Endodermal cell (in vitro differentiated cells): ENCODE results near the gene SACS. TPM values are rescaled to one million over a fixed set of nuclear protein-coding genes. Genes with fewer than 3 reads are reported as not detected.
"Not testable (repeated sequence)": the region's sequence is repeated elsewhere in the genome, so short reads cannot be mapped to it uniquely, and the experiment has no call there.

ENCODE experiments used
- DNase-seq: peaks from one replicate; pipeline ENCODE4 v3.0.0-alpha.2; 2017
- H3K27ac ChIP-seq: 2 replicates; pipeline ENCODE4 v1.5.1; 2013; ENCODE audit warnings: mild to moderate bottlenecking, low read depth, low read length, moderate library complexity
- H3K27me3 ChIP-seq: 2 replicates; pipeline ENCODE4 v1.6.1; 2013; ENCODE audit warnings: mild to moderate bottlenecking, low read length, moderate library complexity; ENCODE audit not compliant: insufficient read depth, control insufficient read depth, poor library complexity, severe bottlenecking
- H3K36me3 ChIP-seq: 2 replicates; pipeline ENCODE4 v1.7.0; 2013; ENCODE audit warnings: mild to moderate bottlenecking, low read length, moderate library complexity; ENCODE audit not compliant: control insufficient read depth, insufficient read depth
- H3K4me1 ChIP-seq: one replicate; pipeline ENCODE4 v1.7.0; 2013; ENCODE audit warnings: low read length; ENCODE audit not compliant: control insufficient read depth, insufficient read depth
- H3K4me3 ChIP-seq: 2 replicates; pipeline ENCODE4 v1.5.1; 2013; ENCODE audit warnings: mild to moderate bottlenecking, low read length, moderate library complexity
- H3K9ac ChIP-seq: 2 replicates; pipeline ENCODE4 v1.6.1; 2013; ENCODE audit warnings: mild to moderate bottlenecking, low read length, moderate library complexity; ENCODE audit not compliant: poor library complexity, severe bottlenecking; ENCODE audit errors: extremely low read depth
- H3K9me3 ChIP-seq: 2 replicates; pipeline ENCODE4 v1.6.1; 2013; ENCODE audit warnings: mild to moderate bottlenecking, low read length, moderate library complexity; ENCODE audit not compliant: control insufficient read depth
- H3K27ac Mint-ChIP-seq: 2 replicates; pipeline ENCODE4 v1.8.0; 2020; ENCODE audit warnings: mixed read lengths
- H3K27me3 Mint-ChIP-seq: 2 replicates; pipeline ENCODE4 v1.8.0; 2021; ENCODE audit warnings: mild to moderate bottlenecking, mixed read lengths; ENCODE audit not compliant: insufficient read depth
- H3K36me3 Mint-ChIP-seq: 2 replicates; pipeline ENCODE4 v1.8.0; 2020; ENCODE audit warnings: low read depth, mixed read lengths
- H3K4me1 Mint-ChIP-seq: 2 replicates; pipeline ENCODE4 v1.8.0; 2020; ENCODE audit warnings: mixed read lengths
- H3K4me3 Mint-ChIP-seq: 2 replicates; pipeline ENCODE4 v1.8.0; 2020; ENCODE audit warnings: mild to moderate bottlenecking, moderate library complexity, mixed read lengths
- H3K9me3 Mint-ChIP-seq: 2 replicates; pipeline ENCODE4 v1.8.0; 2020; ENCODE audit warnings: mild to moderate bottlenecking, mixed read lengths
- WGBS, 2 experiments: methylation state at CpG; one replicate each; pipeline versions ENCODE4 v1.1.5 to v1.1.7; 2013; ENCODE audit warnings: missing lambda C conversion rate in 2 of 2, mixed read lengths in 1 of 2; ENCODE audit not compliant: insufficient coverage in 1 of 2, insufficient read length in 1 of 2; 5-methylcytosine and 5-hydroxymethylcytosine counted together
- total RNA-seq, 2 donors: library from RNA; stranded (reverse); fragmentation: NEBNext Ultra II Directional in 1 of 2; extraction: Animal tissue kit (Norgen Biotek cat#: 25700) in 1 of 2; gene quantifications; 2 replicates in 1 of 2; 3 replicates in 1 of 2; pipeline ENCODE4 v1.2.1, GENCODE V29; 2021
- TF ChIP-seq, protein P1 (sequence below): fragments of 200-600 bp; sonication (generic); conservative IDR thresholded peaks from 2 replicates; pipeline ENCODE4 v1.5.0; 2021; ENCODE audit warnings: antibody characterized with exemption, mild to moderate bottlenecking

Gene SACS
- total RNA-seq, 2 donors from 2014 or later = 17.6 to 22.3 TPM

DNA sequence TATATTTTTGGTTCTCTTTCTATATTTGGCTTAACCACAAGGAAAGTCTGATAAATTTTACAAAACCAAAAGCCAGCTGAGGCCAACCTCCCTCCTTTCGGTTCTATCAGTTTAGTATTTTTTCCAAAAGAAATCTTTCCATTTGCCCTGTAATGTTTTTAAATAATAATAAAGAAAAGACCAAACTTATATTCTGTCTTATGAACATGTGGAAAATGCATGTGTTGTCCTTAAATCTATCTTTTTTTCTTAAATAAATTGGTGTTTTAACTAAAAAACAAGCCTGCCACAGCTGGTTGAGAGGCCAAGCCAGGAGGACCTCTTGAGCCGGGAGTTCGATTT, 113.6 kb downstream of the SACS start:
- H3K9me3 ChIP-seq = no peaks in the 10 kb centered on the region
- Mint-ChIP-seq H3K4me3 (no peak overlapping the region), H3K36me3 (no peaks in the 10 kb centered on the region), H3K27ac (no peak overlapping the region), H3K27me3 (no peaks in the 10 kb centered on the region), H3K9me3 (no peaks in the 10 kb centered on the region), H3K4me1 (peaks cover 2% of the 10 kb centered on the region)
- no peak overlapping the region for H3K4me3 ChIP-seq
- no peak overlapping the region for H3K9ac ChIP-seq
- H3K4me1 ChIP-seq = no peaks in the 10 kb centered on the region
- no peaks in the 10 kb centered on the region for H3K36me3 ChIP-seq
- 97% methylated on average over 3 of the region's 3 CpGs; no CpG with 5 or more reads in 1 of the 2 experiments for WGBS, 2 experiments
- no peaks in the 10 kb centered on the region for H3K27me3 ChIP-seq
- DNase-seq = no peak
- no peak overlapping the region for H3K27ac ChIP-seq
- TF ChIP-seq, protein P1, sequence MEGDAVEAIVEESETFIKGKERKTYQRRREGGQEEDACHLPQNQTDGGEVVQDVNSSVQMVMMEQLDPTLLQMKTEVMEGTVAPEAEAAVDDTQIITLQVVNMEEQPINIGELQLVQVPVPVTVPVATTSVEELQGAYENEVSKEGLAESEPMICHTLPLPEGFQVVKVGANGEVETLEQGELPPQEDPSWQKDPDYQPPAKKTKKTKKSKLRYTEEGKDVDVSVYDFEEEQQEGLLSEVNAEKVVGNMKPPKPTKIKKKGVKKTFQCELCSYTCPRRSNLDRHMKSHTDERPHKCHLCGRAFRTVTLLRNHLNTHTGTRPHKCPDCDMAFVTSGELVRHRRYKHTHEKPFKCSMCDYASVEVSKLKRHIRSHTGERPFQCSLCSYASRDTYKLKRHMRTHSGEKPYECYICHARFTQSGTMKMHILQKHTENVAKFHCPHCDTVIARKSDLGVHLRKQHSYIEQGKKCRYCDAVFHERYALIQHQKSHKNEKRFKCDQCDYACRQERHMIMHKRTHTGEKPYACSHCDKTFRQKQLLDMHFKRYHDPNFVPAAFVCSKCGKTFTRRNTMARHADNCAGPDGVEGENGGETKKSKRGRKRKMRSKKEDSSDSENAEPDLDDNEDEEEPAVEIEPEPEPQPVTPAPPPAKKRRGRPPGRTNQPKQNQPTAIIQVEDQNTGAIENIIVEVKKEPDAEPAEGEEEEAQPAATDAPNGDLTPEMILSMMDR = peak; percentile 9

DNA sequence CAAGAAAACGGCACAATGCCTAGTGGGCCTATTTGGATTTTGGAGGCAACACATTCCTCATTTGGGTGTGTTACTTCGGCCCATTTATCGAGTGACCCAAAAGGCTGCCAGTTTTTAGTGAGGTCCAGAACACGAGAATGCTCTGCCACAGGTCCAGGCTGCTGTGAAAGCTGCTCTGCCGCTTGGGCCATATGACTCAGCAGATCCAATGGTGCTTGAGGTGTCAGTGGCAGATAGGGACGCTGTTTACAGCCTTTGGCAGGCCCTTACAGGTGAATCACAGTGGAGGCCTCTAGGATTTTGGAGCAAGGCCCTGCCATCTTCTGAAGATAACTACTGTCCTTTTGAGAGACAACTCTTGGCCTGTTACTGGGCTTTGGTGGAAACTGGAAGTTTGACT, 118.7 kb downstream of the SACS start:
- not testable (repeated sequence) for DNase-seq, H3K9me3 ChIP-seq, H3K36me3 ChIP-seq, H3K4me3 ChIP-seq, H3K4me1 ChIP-seq, H3K36me3 Mint-ChIP-seq, H3K4me1 Mint-ChIP-seq, H3K27me3 Mint-ChIP-seq, H3K27me3 ChIP-seq, H3K4me3 Mint-ChIP-seq, H3K27ac Mint-ChIP-seq, H3K9me3 Mint-ChIP-seq, H3K27ac ChIP-seq, H3K9ac ChIP-seq
- whole genome bisulfite sequencing, 2 experiments = 83 to 100% methylated on average over 1 to 6 of the region's 6 CpGs

DNA sequence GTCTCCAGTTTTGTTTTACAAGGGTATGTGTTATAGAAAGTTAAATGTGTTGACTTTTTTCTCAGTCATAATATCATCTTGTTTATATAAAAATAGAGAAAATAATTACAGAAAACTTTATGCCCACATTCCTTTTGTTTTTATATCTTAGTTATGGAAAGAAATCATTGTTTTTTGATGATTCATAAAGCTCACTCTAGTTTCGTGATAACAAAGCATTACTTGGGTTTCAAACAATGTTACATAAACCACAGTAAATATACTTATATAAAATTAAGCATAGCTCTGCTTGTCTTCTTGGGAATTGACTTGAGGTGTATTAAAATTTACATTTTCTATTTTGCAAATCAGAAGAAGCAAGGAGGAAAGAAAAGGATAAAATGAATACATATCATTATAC, 140.9 kb downstream of the SACS start:
- Histone ChIP-seq H3K4me3 (no peak overlapping the region), H3K4me1 (no peaks in the 10 kb centered on the region), H3K9me3 (peaks cover 3% of the 10 kb centered on the region), H3K9ac (no peak overlapping the region), H3K27me3 (no peaks in the 10 kb centered on the region), H3K27ac (no peak overlapping the region), H3K36me3 (no peaks in the 10 kb centered on the region)
- Mint-ChIP-seq H3K4me3 (no peak overlapping the region), H3K4me1 (no peaks in the 10 kb centered on the region), H3K27me3 (no peaks in the 10 kb centered on the region), H3K9me3 (peaks cover 8% of the 10 kb centered on the region), H3K36me3 (no peaks in the 10 kb centered on the region), H3K27ac (no peak overlapping the region)
- no CpG with 5 or more reads among the region's 1 CpG for WGBS, 2 experiments
- DNase-seq = no peak
- TF ChIP-seq, protein P1 = no peak

DNA sequence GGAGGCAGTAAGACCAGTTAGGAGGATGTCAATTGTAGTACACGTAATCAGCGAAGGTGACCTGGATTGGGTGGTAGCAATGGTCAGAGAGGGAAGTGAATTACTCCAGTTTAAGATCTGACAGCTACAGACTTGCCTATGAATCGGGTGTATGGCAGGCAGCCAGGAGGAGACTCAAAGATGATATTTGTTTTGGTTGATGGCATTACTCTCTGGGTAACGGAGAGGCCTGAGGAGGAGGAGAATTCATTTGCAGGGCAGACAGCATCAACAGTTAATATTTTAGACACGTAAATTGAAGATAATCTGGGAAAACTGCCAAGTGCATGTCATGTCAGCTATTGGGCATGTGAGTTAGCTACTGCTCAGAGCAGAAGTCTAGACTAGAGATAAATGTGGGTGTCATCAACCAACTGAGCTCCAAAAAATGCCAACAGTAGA, 143.6 kb downstream of the SACS start:
- H3K27ac Mint-ChIP-seq = no peak overlapping the region
- no peaks in the 10 kb centered on the region for H3K36me3 ChIP-seq
- H3K9me3 Mint-ChIP-seq = no peaks in the 10 kb centered on the region
- no peak for DNase-seq
- WGBS, 2 experiments = 90 to 96% methylated on average over 5 of the region's 5 CpGs
- no peak overlapping the region for H3K9ac ChIP-seq
- no peaks in the 10 kb centered on the region for H3K27me3 Mint-ChIP-seq
- TF ChIP-seq, protein P1 = no peak
- H3K36me3 Mint-ChIP-seq = no peaks in the 10 kb centered on the region
- no peak overlapping the region for H3K4me3 ChIP-seq
- no peak overlapping the region for H3K27ac ChIP-seq
- no peak overlapping the region for H3K4me3 Mint-ChIP-seq
- H3K4me1 ChIP-seq = no peaks in the 10 kb centered on the region
- no peaks in the 10 kb centered on the region for H3K9me3 ChIP-seq
- no peaks in the 10 kb centered on the region for H3K4me1 Mint-ChIP-seq
- no peaks in the 10 kb centered on the region for H3K27me3 ChIP-seq
